DMS153 (cell line): Measurements from ENCODE around the gene SIK1.
"Not testable (repeated sequence)": the region's sequence is repeated elsewhere in the genome, so short reads cannot be mapped to it uniquely, and the experiment has no call there.

Source experiments
- DNase-seq: peaks from one replicate; lab custom pipeline; 2025; lab: John Stamatoyannopoulos, UW

The SIK1 gene

DNA sequence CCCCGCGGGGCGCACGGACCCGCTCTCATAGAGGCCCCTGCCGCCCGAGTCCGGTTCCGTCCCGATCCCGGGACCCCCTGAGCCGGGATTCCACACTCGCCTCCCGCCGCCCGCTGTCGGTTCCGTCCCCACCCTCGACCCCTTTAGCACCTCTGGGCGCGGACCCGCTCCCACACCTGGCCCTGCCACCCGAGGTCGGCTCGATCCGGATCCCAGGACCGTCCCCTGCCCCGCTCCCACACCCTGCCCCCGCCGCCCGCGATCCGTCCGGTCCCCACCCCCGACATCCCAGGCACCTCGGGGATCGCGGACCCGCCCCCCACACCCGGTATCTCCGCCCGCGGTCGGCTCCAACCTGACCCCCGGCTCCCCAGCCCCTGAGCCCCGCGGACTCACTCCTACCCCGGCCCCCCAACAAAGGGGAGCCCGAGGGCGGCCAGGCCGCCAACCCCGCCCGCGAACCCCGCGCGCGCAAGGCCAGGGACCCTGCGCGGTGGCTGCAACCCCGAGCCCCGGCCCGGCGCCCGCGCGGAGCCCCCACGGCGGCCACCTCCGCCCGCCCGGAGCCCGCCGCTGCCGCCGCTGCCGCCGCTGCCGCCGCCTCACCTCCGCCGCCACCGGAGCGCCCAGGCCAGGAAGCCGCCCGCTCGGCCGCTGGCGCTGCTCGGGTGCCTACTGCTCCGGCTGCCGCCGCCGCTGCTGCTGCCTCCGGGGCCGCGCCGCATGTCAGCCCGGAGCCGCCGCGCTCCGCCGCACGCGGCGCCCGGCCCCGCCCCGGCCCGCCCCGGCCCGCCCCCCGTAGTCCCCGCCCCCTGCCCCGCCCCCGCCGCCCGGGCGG, at the start of gene SIK1:
SIK1 (minus strand) TSS at position 728 of the 838 bp plus-strand sequence. CDS start 953 bp downstream, outside the sequence.
- DNase-seq = not testable (repeated sequence)

DNA sequence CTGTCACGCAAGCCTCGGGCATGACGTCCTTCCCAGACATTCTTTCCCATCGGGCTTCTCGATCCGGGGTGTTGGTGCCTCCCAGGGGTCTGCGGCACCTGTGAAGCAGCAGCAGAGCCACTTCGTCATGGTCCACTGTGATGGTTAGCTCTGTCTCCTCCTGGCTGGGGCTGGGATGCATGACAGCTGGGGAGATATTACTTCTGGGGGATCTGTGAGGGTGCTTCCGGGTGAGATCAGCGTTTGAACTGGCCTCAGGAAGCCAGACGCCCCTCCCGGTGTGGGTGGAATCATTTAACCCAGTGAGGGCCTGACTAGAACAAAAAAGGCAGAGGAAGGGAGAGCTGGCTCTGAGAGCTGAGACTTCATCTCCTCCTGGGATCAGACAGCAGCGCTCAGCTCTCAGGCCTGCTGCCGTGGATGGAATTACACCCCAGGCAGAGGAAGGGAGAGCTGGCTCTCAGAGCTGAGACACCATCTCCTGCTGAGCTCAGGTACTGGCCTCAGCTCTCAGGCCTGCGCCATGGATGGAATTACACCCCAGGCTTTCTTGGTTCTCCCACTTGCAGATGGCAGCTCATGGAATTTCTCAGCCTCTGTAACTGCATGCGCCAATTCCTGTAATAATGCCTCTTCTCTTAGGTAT, 44.8 kb upstream of the SIK1 start:
- not testable (repeated sequence) for DNase-seq

DNA sequence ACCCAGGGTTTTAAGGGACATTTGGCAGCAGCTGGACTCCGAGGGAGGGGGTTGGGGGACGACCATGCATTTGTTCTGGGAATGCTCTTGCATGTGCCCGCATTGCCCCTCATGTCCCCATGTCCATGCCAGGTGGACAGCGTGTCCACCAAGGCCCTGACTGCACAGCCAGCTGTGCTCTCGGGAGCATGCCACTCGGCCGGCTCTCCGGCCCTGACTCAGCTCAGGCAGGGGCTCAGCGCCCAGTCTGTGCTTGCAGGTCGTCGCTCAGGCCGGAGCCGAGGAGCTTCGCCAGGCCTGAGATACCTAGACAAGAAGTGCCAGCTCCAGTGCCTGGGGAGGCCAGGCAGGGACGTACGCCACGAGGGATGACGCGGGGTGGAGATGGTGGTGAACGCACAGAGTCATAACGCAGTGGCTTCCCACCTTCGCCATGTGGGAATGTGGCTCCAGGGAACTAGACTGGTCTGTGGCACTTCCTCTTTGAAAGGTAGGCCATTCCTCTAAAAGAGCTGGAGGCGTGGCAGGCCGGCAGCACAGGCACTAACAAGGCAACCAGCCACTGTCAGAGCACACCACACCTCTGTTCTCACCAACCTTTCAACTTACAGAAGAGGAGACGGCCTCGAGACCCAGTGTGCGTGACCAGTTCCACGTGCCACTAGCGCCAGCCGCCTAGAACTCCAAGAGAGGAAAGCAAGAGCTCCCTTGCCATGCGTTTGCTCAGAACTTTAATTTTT, 43.0 kb upstream of the SIK1 start:
- DNase-seq = not testable (repeated sequence)

DNA sequence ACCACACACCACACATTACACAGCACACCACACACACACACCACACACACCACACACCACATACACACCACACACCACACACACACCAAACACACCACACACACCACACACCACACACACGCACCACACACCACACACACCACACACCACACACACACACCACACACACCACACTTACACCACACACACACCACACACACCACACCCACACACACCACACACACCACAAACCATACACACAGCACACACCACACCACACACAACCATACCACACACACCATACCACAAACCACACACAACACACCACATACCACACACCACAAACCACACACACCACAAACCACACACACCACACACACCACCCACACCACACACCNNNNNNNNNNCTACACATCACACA, 40.9 kb upstream of the SIK1 start:
- no peak for DNase-seq

DNA sequence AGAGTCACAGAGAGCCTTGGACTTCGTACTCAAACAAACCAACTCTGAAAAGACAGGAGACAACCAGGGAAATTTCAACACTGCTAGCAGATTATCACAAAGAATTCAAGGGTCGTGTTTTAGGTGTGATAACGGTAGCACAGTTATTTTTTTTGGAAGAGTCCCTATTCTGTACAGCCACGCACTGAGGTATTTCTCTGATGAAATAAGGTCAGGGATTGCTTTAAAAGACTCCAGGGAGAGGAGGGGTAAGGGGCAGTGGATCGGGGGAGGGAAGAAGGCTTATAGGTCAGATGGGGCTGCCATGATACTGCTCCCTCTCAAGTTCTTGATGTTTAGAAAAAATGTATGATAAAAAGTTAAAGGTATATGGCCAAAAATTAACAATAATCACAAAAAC, 38.2 kb upstream of the SIK1 start:
- not testable (repeated sequence) for DNase-seq

DNA sequence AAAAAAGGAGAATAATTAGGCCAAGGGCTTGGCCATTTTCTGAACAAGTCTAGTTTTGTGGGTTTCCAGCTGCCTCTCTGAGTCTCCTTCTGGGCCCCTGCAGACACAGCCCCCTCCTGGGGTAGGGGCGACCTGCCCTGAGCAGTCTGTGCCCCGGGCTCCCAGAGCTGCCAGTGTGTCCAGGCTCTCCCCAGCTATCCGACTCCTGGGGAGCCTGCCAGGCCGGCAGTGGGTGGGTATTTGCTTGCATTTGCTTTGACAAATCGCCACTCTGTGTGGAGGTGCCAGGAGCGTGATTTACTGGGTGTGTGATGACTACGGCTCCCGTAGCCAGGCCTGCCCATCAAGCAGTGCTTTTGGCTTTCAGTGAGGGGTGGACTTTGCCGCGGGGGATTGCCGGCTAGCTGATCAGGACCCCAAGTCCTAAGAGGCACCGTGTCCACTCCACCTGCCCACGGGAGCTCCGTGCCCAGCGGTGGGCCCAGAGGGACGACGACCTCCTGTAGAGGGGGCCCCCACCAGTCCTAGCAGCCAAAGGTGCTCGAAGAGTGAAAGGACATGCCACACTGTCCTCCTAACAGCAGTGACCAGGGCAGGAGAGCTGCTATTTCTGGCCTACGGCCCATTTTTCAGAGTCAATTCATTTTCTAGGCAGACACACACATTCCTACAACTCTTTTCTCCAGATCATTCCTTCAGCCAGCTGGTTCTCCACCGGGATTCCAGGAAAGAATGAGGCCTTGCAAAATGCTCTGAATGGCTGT, 36.7 kb upstream of the SIK1 start:
- not testable (repeated sequence) for DNase-seq

DNA sequence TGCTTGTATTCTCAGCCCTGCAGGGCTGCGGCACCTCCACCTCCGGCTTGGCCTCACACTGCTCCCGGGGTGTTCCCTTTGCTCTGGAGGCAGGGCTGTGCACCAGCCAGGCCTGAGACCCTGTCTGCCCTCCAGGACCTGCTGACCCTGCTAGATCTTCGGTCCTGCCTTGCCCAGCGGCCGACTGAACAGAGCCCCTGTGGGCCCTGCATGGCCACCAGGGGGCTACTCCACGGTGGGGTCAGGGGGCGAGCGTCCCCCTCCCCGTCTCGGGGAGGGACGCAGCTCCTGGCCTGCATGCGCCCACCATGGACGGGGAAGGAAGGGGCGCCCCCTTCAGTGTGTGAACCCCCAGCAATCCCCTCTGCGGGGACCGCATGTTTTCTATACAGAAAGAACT, 36.0 kb upstream of the SIK1 start:
- not testable (repeated sequence) for DNase-seq

DNA sequence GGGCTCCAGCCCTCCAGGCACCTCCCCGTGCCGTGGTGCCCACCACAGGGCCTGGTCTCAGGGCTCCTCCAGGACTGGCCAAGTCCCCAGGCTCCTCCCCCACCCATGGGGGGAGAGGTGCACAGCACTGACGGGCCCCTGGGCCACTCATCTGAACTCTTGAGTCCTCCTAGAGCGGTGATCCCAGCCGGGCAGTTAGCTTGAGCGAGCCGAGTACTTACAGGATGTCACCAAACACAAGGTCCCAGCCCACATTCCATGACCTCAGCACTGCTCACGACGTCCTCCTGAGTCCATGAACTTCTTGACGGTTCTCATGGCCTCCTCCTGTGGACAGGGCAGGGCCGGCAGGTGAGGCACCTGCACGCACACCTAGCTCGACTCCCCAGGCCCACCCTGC, 33.5 kb upstream of the SIK1 start:
- not testable (repeated sequence) for DNase-seq

DNA sequence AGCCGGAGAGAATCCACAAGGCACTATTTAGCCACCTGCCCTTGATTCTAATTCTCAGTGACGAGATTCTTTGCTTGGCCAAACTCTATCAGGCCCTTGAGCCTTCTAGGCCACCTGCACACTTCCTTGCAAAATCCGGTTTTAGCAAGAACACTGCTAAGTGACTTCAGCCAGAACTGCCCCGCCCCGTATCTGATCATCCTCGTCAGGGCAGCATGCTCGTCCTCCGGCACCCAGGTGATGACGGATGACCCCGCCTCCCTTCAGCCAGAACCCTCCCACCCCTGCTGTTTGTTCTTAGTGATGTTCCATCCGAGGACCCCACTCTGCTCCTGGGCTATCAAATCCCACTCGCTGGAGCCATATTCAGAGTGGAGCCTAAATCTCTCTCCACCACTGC, 32.1 kb upstream of the SIK1 start:
- DNase-seq = not testable (repeated sequence)

DNA sequence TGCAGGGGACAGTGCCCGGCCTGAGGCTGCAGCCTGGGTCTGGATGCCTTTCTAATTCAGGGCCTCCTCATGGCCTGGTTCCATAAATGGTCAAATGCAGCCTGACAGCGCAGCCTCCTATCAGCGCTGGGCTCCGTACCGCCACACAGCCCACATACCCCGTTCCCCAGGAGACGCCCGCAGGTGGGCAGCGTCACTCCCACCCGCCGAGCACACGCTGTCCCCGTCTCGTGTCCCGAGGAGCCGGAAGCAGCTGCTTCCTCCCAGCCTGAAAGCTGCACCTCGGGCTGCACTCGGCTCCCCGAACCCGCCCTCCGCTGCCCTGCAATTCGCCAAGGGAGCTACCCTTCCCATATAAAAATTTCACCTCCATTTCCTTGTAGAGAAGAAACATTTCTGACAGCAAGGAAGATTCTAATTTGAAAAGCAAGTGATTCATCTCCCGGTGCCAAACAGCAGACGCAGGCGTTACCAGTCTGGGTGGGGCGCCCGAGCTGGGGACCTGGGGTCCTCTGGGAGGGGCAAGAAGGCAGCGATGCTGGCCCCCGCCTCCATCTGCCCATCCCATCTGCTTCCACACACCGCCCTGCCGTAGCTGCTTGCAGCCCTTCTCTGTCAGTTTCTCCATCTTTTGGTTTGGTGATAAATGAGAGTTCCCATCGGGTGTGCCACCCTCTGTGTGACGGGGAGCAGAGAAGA, 29.8 kb upstream of the SIK1 start:
- DNase-seq = not testable (repeated sequence)

DNA sequence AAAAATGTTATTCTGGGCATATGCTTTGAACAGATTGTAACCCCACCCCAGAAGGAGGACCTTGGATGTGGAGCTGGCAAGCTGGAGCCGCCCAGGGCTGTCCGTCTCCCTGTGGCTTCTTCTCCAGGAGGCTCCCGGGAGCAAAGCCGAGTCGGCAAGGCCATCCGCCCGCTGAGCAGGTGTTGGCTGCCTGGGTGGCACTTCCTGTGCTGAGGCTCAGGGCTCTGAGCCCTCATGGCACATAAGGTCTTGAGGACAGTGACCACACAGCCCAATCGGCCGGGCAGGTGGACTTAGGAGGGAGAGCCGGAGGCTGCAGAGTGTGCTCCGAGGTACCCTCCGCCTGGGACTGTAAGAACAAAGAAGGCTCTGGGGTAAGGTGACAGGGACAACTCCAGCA, 28.8 kb upstream of the SIK1 start:
- not testable (repeated sequence) for DNase-seq

DNA sequence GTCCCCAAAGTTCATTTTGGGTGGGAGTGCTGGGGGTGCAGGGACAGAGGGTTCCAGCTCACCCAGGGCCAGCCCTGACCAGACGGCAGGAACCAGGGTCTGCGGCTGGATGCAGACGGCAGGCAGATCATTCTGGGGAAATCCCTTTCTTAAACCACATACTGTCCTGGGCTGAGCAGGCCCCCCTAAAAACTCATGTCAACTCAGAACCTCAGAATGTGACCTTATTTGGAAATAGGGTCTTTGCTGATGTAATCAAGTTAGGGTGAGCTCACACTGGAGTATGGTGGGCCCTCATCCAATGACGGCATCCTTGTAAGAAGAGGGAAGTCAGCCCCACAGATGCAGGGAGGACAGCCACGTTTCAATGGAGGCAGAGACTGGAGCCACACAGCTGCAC, 27.2 kb upstream of the SIK1 start:
- not testable (repeated sequence) for DNase-seq

DNA sequence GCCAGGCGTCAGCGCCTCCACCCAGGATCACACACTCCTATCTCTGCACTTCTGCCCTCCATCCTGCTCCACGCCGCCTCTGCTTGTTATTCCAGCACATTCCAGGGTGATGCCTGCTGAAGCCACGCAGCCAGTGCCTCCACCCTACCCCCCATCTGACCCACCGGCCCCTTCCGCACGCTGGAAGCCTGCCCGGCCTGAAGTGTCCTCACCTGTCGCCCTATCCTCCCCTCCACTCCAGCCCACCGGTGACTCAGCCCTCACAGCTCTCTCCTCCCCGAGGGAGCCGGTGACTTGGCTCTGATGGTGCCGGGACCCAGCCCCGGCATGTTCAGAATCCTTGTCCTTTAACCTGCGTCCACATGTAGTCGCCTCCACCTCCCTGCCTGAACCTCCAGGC, 24.9 kb upstream of the SIK1 start:
- not testable (repeated sequence) for DNase-seq

DNA sequence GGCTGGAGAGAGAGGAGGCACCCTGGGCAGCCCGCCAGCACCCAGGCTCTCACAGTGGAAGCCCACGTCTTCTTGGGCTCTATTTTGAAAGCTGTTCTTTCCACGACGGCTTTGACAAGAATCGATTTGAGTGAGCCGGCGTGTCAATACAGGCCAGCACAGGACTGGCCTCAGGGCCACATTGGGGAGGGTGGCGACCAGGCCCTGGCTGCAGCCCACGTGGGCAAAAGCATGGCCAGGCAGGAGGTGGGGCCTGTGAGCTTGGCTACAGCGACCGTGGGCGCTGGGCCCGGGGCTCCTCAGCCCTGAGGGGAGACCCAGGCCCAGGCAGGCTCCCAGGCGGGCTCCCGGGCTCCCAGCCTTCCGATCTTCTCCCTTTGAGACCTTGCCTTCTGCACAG, 23.4 kb upstream of the SIK1 start:
- not testable (repeated sequence) for DNase-seq

DNA sequence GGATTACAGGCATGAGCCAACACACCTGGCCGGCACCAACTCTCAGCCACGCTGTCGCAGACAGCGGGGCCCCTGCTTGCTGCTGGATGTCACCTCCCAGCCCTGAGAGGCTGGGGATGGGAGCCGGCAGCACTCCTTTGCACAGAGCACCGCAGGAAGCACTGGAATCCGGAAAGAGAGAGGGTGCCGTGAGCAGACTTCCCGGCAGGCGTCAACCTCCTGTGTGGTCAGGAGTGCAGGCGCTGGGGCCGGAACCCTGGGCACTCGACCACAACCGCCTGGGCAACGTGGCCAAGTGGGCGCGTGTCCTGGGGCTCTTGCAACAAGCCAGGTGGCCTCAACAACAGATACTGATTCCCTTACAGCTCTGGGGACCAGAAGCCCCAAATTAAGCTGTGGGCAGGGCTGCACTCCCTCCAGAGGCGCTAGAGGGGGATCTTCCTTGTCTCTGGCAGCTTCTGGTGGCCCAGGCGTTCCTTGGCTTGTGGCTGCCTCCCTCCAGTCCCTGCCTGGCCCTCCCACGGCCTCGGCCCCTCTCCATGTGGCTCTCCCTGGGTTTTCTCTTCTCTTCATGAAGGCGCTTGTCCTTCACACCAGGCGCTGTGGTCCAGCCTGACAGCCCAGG, 20.5 kb upstream of the SIK1 start:
- not testable (repeated sequence) for DNase-seq

DNA sequence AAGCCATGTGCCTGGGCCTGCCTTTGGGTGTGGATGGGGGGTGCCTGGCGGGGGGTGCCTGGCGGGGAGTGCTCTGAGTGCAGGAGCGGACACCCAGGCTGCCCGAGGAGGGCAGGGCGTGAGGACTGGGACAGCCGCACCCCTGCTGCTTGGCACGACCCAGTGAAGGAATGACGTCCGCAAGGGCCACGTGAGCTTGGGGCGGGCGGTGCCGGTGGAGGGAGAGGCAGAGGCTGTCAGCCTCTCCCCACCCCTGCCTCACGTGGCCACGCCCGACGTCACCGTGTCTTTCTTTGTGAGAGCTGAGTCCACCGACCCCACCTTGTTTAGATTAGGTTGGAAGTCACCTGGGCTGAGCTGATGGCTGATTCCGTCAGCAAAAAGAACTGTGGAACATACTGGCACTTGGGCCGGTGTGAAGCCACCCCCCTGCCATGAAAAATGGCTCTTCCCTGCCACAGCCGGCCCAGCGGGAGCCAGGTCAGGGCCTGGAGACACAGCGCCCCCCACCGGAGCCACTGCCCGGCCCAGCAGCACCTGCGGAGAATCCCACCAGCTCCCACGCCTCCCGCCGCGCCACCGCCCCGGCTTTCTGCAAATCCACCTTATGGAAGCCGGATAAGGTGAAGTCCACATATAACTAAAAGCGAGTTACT, 19.5 kb upstream of the SIK1 start:
- DNase-seq = not testable (repeated sequence)

DNA sequence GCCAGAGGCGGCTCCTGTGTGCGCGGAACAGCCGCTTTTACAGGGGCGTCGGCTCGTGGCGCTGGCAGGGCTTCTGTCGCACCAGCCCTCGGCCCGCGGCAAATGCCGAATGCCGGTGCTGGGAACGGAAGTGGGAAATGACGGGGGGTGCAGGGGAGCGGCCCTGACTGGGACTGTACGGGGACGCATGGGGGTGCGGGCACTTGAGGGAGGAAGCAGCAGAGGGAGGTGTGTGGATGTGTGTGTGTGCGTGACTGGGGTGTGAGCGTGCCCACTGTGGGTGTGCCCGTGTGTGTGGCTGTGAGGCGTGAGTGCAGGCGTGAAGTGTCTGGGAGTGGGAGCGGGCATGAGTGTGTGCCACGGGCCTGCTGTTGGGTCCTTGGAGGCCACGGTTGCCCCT, 17.6 kb upstream of the SIK1 start:
- DNase-seq = not testable (repeated sequence)

DNA sequence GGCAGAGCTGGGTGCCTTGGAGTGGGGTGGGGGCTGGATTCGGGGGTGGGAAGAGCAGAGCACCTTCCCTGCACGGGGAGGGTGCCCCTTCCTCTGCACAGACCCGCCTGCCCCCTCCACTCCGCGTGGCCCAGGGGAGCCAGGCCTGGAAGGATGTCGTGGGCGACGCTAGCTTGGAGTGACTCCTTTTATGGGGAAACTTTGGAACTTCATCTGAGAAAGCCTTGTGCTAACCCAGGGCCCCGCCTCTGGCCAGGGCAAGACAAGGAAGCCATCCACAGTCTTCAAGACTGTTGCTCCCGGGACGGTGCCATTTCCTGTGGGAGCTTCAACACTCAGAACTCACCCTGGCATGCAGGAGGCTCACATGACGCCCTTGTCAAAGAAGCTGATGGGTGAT, 15.6 kb upstream of the SIK1 start:
- not testable (repeated sequence) for DNase-seq

DNA sequence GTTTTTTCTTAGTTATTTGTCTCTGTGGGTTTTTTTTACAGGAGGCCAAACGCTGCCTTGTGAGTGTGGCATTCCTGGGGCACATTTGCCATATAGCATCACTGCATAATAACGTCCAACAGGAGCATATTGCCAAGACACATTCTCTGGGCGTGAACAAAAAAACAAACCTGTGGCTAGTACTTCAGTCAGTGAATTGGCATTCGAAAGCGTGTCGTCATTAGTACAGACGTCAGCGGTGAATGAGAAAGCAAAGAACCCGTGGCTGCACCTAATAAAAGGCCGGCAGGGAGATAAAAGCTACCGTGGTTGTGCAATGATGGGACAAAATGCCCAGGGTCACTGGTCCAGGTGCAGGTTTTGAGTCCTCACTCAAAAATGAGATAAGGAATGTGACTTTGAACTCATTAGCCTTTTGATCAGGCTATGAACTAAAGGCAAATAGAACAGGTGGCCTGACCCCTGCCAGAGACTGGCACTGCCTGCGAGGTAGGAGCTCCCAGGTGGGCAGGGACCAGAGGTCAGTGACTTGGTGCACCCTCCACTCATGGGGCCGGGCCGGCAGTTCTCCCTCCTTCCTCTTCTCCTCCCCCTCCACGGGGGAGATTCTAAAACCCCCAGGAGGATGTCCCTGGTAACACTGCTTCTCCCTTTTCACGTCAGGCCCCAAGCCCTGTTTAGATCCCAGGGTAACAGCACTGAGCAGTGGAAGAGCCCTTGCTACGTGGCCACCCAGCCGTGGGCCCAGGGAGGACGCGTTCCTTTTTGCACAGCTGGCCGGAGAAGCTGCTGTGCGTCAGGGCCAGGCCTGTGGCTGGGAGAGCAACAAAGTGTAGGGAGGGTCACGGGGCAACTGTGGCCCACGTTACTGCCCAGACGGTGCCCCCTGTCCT, 14.2 kb upstream of the SIK1 start:
- not testable (repeated sequence) for DNase-seq
